Activated CD4-positive, alpha-beta T cell treated with anti-CD3 and anti-CD28 coated beads, Interleukin-2, amount 10 ng/mL, durations not matched to agents 7 days and 5 days (primary cell): ENCODE data around the gene CERS5. TPM values are rescaled to one million over a fixed set of nuclear protein-coding genes. Genes with fewer than 3 reads are reported as not detected.
A peak's percentile ranks its signal among the peaks of the same experiment; 100 is the strongest.

Experiments
- CTCF ChIA-PET: fragments of 350-600 bp; sonication (Branson Sonifier 250); formaldehyde crosslinking; loops from one replicate; lab custom pipeline; 2021; ENCODE audit warnings: antibody characterized with exemption; lab: Charles Lee
- POLR2A ChIA-PET: fragments of 350-600 bp; sonication (Branson Sonifier 250); formaldehyde crosslinking; loops from one replicate; lab custom pipeline; 2021; ENCODE audit warnings: antibody characterized with exemption; lab: Charles Lee
- DNase-seq: peaks from one replicate; pipeline ENCODE4 v3.0.0-alpha.2; 2020
- H3K27ac Mint-ChIP-seq: one replicate; pipeline ENCODE4 v1.8.0; 2021; ENCODE audit warnings: mild to moderate bottlenecking, moderate library complexity, mixed read lengths
- H3K27me3 Mint-ChIP-seq: one replicate; pipeline ENCODE4 v1.8.0; 2021; ENCODE audit warnings: mixed read lengths
- H3K36me3 Mint-ChIP-seq: one replicate; pipeline ENCODE4 v1.8.0; 2021; ENCODE audit warnings: low read depth, mixed read lengths
- H3K4me1 Mint-ChIP-seq: one replicate; pipeline ENCODE4 v1.8.0; 2021; ENCODE audit warnings: mixed read lengths
- H3K4me3 Mint-ChIP-seq: one replicate; pipeline ENCODE4 v1.8.0; 2021; ENCODE audit warnings: mild to moderate bottlenecking, moderate library complexity, mixed read lengths
- H3K9me3 Mint-ChIP-seq: one replicate; pipeline ENCODE4 v1.8.0; 2021; ENCODE audit warnings: mixed read lengths
- total RNA-seq, 2 experiments: library from RNA; stranded (reverse); gene quantifications; one replicate each; pipeline ENCODE4 v1.2.3, GENCODE V29; 2021

The CERS5 gene
- 10 to 100 TPM; 49.2 to 59.2 TPM for total RNA-seq

DNA sequence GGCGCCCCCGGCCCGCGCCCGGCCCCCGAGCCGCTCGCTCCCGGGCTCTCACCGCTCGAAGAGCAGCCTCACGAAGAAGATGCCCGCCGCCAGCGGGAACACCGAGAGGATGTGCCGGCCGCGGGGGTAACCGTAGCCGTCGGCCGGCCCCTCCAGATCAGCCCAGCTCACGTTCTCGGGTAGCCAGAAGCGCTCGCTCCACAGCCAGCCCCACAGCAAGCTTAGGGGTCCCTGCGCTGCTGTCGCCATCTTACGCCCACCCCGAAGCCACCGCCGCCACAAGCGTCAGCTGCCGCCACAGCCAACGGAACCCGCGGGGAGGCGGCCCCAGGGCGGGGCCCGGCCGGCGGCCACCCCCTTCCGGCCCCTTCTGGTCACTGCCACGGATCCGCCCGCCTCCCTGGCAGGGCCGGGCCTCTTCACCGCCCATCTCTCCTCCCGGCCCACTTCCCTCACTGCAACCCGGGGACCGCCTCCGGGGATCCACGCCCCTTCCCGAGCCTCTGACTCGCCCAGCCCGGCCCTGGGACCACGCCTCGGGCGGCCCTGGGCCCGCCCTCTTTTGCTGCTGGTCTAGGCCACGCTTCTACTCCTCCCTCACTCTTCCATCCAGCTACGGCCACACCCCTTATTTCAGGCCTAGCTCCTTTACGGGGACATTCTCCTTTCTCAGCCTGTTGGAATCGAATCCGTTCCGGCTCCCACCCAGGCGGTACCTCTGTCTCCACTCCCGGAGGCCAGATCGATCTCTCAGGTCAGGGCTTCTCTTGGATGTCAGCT, at the start of gene CERS5:
Gene CERS5, minus strand, starts transcription at position 321 of the 780 bp plus-strand sequence. Its CDS starts 72 bp downstream, at position 249.
- Mint-ChIP-seq H3K9me3 (no peaks in the 10 kb centered on the region), H3K4me3 (peak within 1 kb of the TSS; percentile 86), H3K36me3 (peaks cover 17% of the 10 kb centered on the region), H3K4me1 (peaks cover 37% of the 10 kb centered on the region), H3K27ac (peak within 1 kb of the TSS; percentile 97), H3K27me3 (no peaks in the 10 kb centered on the region)
- CTCF ChIA-PET: interaction anchor here (0.6 to 3.5 kb wide), 16 partner anchors 9 to 819 kb away, joined by 3 to 18 read pairs (median 3); partner anchors contain the start of genes COX14 and SMARCD1
- peak; percentile 98 for DNase-seq
- POLR2A ChIA-PET: interaction anchor here (0.6 to 0.9 kb wide), 5 partner anchors 9 to 55 kb away, joined by 3 to 15 read pairs (median 3); no protein-coding TSS in a partner anchor

GRCh38 chr12:50215033-50215432, 47.9 kb upstream of the CERS5 start:
- H3K4me1 Mint-ChIP-seq: peaks cover 47% of the 10 kb centered on the region

DNA sequence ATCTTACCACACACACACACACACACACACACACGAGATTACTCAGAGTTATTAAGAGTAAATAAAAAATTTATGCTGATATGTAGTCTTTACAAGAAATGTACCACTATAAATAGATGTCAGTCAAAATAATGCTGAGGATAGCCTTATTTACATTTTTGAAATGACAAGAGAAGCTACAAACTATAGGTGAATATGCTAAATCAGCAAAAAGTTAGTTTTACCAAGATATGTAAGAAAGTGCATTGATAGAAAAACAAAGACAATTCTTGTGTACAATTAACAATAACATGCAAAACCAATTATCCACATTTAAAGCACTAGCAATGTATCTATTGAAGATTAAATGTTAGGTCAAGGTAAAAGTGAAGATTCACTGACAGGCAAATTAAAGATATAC, 46.8 kb upstream of the CERS5 start:
- Mint-ChIP-seq H3K4me1 (peaks cover 41% of the 10 kb centered on the region), H3K9me3 (no peaks in the 10 kb centered on the region), H3K36me3 (peaks cover 7% of the 10 kb centered on the region), H3K27me3 (no peaks in the 10 kb centered on the region), H3K27ac (no peak overlapping the region), H3K4me3 (no peak overlapping the region)
- CTCF ChIA-PET: no interaction called here
- POLR2A ChIA-PET: no interaction called here
- DNase-seq: no peak

More at GRCh38 chr12:50215033-50215432, 47.9 kb upstream of the CERS5 start:
- Mint-ChIP-seq H3K36me3 (peaks cover 7% of the 10 kb centered on the region), H3K27me3 (no peaks in the 10 kb centered on the region), H3K27ac (peak overlapping the region; percentile 34), H3K9me3 (no peaks in the 10 kb centered on the region), H3K4me3 (no peak overlapping the region)
- POLR2A ChIA-PET: interaction anchor here (0.6 to 0.7 kb wide), 2 partner anchors 69 to 83 kb away, joined by 3 to 4 read pairs; no protein-coding TSS in a partner anchor
- no peak for DNase-seq
- CTCF ChIA-PET: interaction anchor here (0.6 to 1.1 kb wide), 2 partner anchors 11 to 195 kb away, joined by 3 read pairs; no protein-coding TSS in a partner anchor

DNA sequence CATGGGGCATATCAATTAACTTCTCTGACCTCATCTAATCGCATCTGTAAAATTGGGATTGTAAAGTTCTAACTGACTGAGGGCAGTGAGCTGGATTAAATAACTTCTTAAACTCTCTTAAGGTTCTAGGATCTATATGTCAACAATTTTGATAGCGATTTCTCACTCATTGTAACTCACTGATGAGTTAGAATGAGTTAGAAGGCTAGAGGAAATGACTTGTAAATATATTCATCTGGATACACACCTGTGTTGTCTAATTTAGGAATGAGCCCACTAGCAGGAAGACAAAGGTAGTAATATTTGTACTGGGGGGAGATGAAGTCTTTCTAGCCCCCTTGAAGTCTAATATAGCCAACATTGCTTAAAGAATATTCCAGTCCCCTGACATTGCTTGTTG, 46.3 kb upstream of the CERS5 start:
- peaks cover 7% of the 10 kb centered on the region for H3K36me3 Mint-ChIP-seq
- H3K27ac Mint-ChIP-seq: peak overlapping the region; percentile 1
- no peak overlapping the region for H3K4me3 Mint-ChIP-seq
- no peak for DNase-seq
- H3K27me3 Mint-ChIP-seq: no peaks in the 10 kb centered on the region
- ChIA-PET POLR2A (no interaction called here), CTCF (interaction anchor here (1.2 kb wide), 1 partner anchor 11 kb away, joined by 3 read pairs; no protein-coding TSS in a partner anchor)
- no peaks in the 10 kb centered on the region for H3K9me3 Mint-ChIP-seq
- H3K4me1 Mint-ChIP-seq: peaks cover 38% of the 10 kb centered on the region

DNA sequence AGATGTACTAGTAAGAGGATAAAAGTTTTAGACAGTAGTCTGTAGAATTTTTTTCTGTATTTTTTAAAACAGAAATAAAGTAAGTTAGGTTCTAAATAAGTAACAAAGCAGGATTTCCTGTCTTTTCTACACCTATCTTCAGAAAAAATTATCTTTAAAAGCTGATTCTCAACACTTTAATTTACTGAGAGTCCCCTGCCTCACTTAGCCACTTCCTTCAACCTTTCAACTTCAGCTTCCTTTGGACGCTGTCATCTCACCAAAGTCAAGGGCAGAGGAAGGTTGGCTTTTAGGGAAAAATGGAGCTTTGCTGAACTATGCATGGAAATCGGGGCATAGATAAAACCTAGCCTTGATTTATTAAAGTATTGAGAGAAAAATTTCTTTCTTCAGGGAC, 44.9 kb upstream of the CERS5 start:
- ChIA-PET POLR2A (no interaction called here), CTCF (interaction anchor here (0.7 to 1.4 kb wide), 3 partner anchors 9 to 12 kb away, joined by 3 to 7 read pairs (median 3); no protein-coding TSS in a partner anchor)
- Mint-ChIP-seq H3K4me3 (peak overlapping the region; percentile 37), H3K27me3 (no peaks in the 10 kb centered on the region), H3K4me1 (peaks cover 34% of the 10 kb centered on the region), H3K27ac (peak overlapping the region; percentile 88), H3K36me3 (peaks cover 7% of the 10 kb centered on the region), H3K9me3 (no peaks in the 10 kb centered on the region)
- no peak for DNase-seq

- H3K27me3 Mint-ChIP-seq: no peaks in the 10 kb centered on the region
- no peak for DNase-seq
- ChIA-PET POLR2A (interaction anchor here (0.6 kb wide), 1 partner anchor 44 kb away, joined by 3 read pairs; the partner anchor contains the start of gene CERS5), CTCF (interaction anchor here (0.7 to 2.1 kb wide), 6 partner anchors 9 to 100 kb away, joined by 3 to 10 read pairs (median 6); partner anchors contain the start of gene COX14)
- peak overlapping the region; percentile 37 for H3K4me3 Mint-ChIP-seq
- H3K4me1 Mint-ChIP-seq: peaks cover 33% of the 10 kb centered on the region
- peaks cover 7% of the 10 kb centered on the region for H3K36me3 Mint-ChIP-seq
- peak overlapping the region; percentile 88 for H3K27ac Mint-ChIP-seq
- H3K9me3 Mint-ChIP-seq: no peaks in the 10 kb centered on the region
Observed at GRCh38 chr12:50211392-50212070, 44.4 kb upstream of the CERS5 start.

- CTCF ChIA-PET: interaction anchor here (0.9 to 1.0 kb wide), 2 partner anchors 13 to 16 kb away, joined by 3 to 4 read pairs; no protein-coding TSS in a partner anchor
- Mint-ChIP-seq H3K27me3 (no peaks in the 10 kb centered on the region), H3K4me3 (no peak overlapping the region)
Observed at GRCh38 chr12:50207424-50207823, 40.3 kb upstream of the CERS5 start.

DNA sequence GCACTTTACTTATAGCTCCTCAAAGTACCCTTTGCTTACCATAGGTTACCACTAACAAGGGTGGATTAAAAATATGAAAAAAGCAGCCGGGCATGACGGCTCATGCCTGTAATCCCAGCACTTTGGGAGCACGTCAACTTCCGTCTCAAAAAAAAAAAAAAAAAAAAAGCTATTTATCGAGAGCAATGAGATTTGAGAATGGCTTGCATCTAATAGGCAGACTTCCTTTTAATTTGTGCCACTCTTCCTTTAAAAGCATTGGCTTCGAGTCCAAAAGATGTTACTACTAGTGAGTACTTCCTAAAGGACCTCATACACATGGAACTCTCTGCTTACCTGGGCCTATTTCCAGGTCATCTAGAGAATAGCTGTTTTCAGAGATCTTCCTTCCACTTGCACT, 38.5 kb upstream of the CERS5 start:
- Mint-ChIP-seq H3K4me1 (peaks cover 3% of the 10 kb centered on the region), H3K4me3 (no peak overlapping the region), H3K36me3 (no peaks in the 10 kb centered on the region), H3K27ac (no peak overlapping the region), H3K9me3 (no peaks in the 10 kb centered on the region), H3K27me3 (no peaks in the 10 kb centered on the region)
- CTCF ChIA-PET: interaction anchor here (1.4 kb wide), 1 partner anchor 11 kb away, joined by 3 read pairs; no protein-coding TSS in a partner anchor
- DNase-seq: no peak
- POLR2A ChIA-PET: no interaction called here

More at GRCh38 chr12:50207424-50207823, 40.3 kb upstream of the CERS5 start:
- DNase-seq: no peak
- Mint-ChIP-seq H3K9me3 (no peaks in the 10 kb centered on the region), H3K4me1 (peaks cover 16% of the 10 kb centered on the region), H3K27ac (no peak overlapping the region), H3K36me3 (peaks cover 2% of the 10 kb centered on the region)
- POLR2A ChIA-PET: no interaction called here

- no peak for DNase-seq
- no peaks in the 10 kb centered on the region for H3K27me3 Mint-ChIP-seq
- no peak overlapping the region for H3K27ac Mint-ChIP-seq
- H3K4me3 Mint-ChIP-seq: no peak overlapping the region
- H3K9me3 Mint-ChIP-seq: no peaks in the 10 kb centered on the region
- no peaks in the 10 kb centered on the region for H3K4me1 Mint-ChIP-seq
- H3K36me3 Mint-ChIP-seq: peaks cover 6% of the 10 kb centered on the region
- POLR2A ChIA-PET: no interaction called here
- CTCF ChIA-PET: interaction anchor here (0.6 to 1.6 kb wide), 7 partner anchors 12 to 1392 kb away, joined by 3 to 6 read pairs (median 3); partner anchors contain the start of gene COX14
Observed at GRCh38 chr12:50203691-50204090, 36.5 kb upstream of the CERS5 start.

GRCh38 chr12:50201987-50202521, 34.9 kb upstream of the CERS5 start:
- no peaks in the 10 kb centered on the region for H3K9me3 Mint-ChIP-seq
- DNase-seq: no peak
- no peak overlapping the region for H3K27ac Mint-ChIP-seq
- no peak overlapping the region for H3K4me3 Mint-ChIP-seq
- peaks cover 9% of the 10 kb centered on the region for H3K36me3 Mint-ChIP-seq
- H3K27me3 Mint-ChIP-seq: no peaks in the 10 kb centered on the region
- POLR2A ChIA-PET: no interaction called here
- no peaks in the 10 kb centered on the region for H3K4me1 Mint-ChIP-seq
- CTCF ChIA-PET: interaction anchor here (2.2 kb wide), 1 partner anchor 91 kb away, joined by 5 read pairs; no protein-coding TSS in a partner anchor

- Mint-ChIP-seq H3K27ac (no peak overlapping the region), H3K27me3 (no peaks in the 10 kb centered on the region), H3K9me3 (no peaks in the 10 kb centered on the region), H3K4me3 (no peak overlapping the region), H3K4me1 (no peaks in the 10 kb centered on the region), H3K36me3 (peaks cover 9% of the 10 kb centered on the region)
- no peak for DNase-seq
- ChIA-PET CTCF (interaction anchor here (0.6 to 2.2 kb wide), 6 partner anchors 10 to 90 kb away, joined by 3 to 7 read pairs (median 3); no protein-coding TSS in a partner anchor), POLR2A (no interaction called here)
Observed at GRCh38 chr12:50200552-50201273, 33.5 kb upstream of the CERS5 start.
